ENCODE data around the gene HPS3. TPM values are rescaled to one million over a fixed set of nuclear protein-coding genes. Genes with fewer than 3 reads are reported as not detected.
"Not testable (repeated sequence)": the region's sequence is repeated elsewhere in the genome, so short reads cannot be mapped to it uniquely, and the experiment has no call there.

HPS3 gene
- total RNA-seq, 1 experiment from 2014 or later = 11.3 TPM

- H3K9me2 ChIP-seq (replicated peaks; ENCODE audit: low read length) = no peaks in the 10 kb centered on the region
- BruUV-seq (replicated peaks) = no TSS peak
- intact Hi-C loops (cut with micrococcal nuclease) = no loop called here
- H3K4me2 ChIP-seq (ENCODE audit: low read length) = no peak overlapping the region
- no peak overlapping the region for H2AFZ ChIP-seq (ENCODE audit: low read length)
- no peaks in the 10 kb centered on the region for H3K79me2 ChIP-seq (ENCODE audit: low read length)
- H3F3A ChIP-seq (ENCODE audit: low read length, unreplicated experiment) = no peaks in the 10 kb centered on the region
- POLR2A ChIA-PET (ENCODE audit: unreplicated experiment) = no interaction called here
- H3K27me3 ChIP-seq (ENCODE audit: low read length) = no peaks in the 10 kb centered on the region
- H3K9me3 ChIP-seq (ENCODE audit: low read length) = no peaks in the 10 kb centered on the region
- CTCF ChIA-PET = no interaction called here
- no peaks in the 10 kb centered on the region for H3K36me3 ChIP-seq (ENCODE audit: low read depth, low read length)
- ATAC-seq (no peak), DNase-seq (no peak)
- no peaks in the 10 kb centered on the region for H3K4me1 ChIP-seq (ENCODE audit: insufficient read depth, low read length)
- TF ChIP-seq EZH2phosphoT487 (IDR thresholded peaks at IDR 0.05; ENCODE audit: borderline replicate concordance, low read length) (no peak), EZH2 (IDR thresholded peaks at IDR 0.05; ENCODE audit: low read length, unreplicated experiment) (no peak), CTCF (conservative IDR thresholded peaks at IDR 0.05; ENCODE audit: low read depth, low read length) (no peak)
- no peaks in the 10 kb centered on the region for H4K20me1 ChIP-seq (ENCODE audit: low read length)
- no peak overlapping the region for H3K4me3 ChIP-seq (ENCODE audit: low read length)
- no peak overlapping the region for H3K27ac ChIP-seq (ENCODE audit: low read length)
- H3K9ac ChIP-seq (ENCODE audit: low read length) = no peak overlapping the region
Measured at GRCh38 chr3:149215515-149215914, 86.1 kb downstream of the HPS3 start.

GRCh38 chr3:149216193-149216869 is 86.9 kb downstream of the HPS3 start:
- no peak for ATAC-seq
- Histone ChIP-seq H3K9me3 (ENCODE audit: low read length) (no peaks in the 10 kb centered on the region), H3K4me1 (ENCODE audit: insufficient read depth, low read length) (no peaks in the 10 kb centered on the region), H3K4me2 (ENCODE audit: low read length) (no peak overlapping the region), H3K9ac (ENCODE audit: low read length) (no peak overlapping the region), H3K27me3 (ENCODE audit: low read length) (no peaks in the 10 kb centered on the region), H3K36me3 (ENCODE audit: low read depth, low read length) (no peaks in the 10 kb centered on the region), H3F3A (ENCODE audit: low read length, unreplicated experiment) (no peaks in the 10 kb centered on the region), H4K20me1 (ENCODE audit: low read length) (no peaks in the 10 kb centered on the region), H3K9me2 (replicated peaks; ENCODE audit: low read length) (no peaks in the 10 kb centered on the region), H2AFZ (ENCODE audit: low read length) (no peak overlapping the region), H3K27ac (ENCODE audit: low read length) (no peak overlapping the region), H3K4me3 (ENCODE audit: low read length) (no peak overlapping the region), H3K79me2 (ENCODE audit: low read length) (no peaks in the 10 kb centered on the region)
- no peak for TF ChIP-seq CTCF (conservative IDR thresholded peaks at IDR 0.05; ENCODE audit: low read depth, low read length)
- no peak for TF ChIP-seq EZH2phosphoT487 (IDR thresholded peaks at IDR 0.05; ENCODE audit: borderline replicate concordance, low read length)
- no peak for TF ChIP-seq EZH2 (IDR thresholded peaks at IDR 0.05; ENCODE audit: low read length, unreplicated experiment)
- POLR2A ChIA-PET (ENCODE audit: unreplicated experiment) = interaction anchor here (0.6 kb wide), 2 partner anchors 36 to 136 kb away, joined by 6 to 12 read pairs; no protein-coding TSS in a partner anchor
- intact Hi-C loops (cut with micrococcal nuclease) = no loop called here
- no peak for DNase-seq
- CTCF ChIA-PET = no interaction called here
- BruUV-seq (replicated peaks) = no TSS peak

- H3K4me1 ChIP-seq (ENCODE audit: insufficient read depth, low read length) = no peaks in the 10 kb centered on the region
- no peak overlapping the region for H2AFZ ChIP-seq (ENCODE audit: low read length)
- CTCF ChIA-PET = no interaction called here
- no peak for DNase-seq
- no TSS peak for BruUV-seq (replicated peaks)
- H3K36me3 ChIP-seq (ENCODE audit: low read depth, low read length) = no peaks in the 10 kb centered on the region
- TF ChIP-seq CTCF (conservative IDR thresholded peaks at IDR 0.05; ENCODE audit: low read depth, low read length) (no peak), EZH2phosphoT487 (IDR thresholded peaks at IDR 0.05; ENCODE audit: borderline replicate concordance, low read length) (no peak), EZH2 (IDR thresholded peaks at IDR 0.05; ENCODE audit: low read length, unreplicated experiment) (no peak)
- no peaks in the 10 kb centered on the region for H3K79me2 ChIP-seq (ENCODE audit: low read length)
- no peaks in the 10 kb centered on the region for H3K9me3 ChIP-seq (ENCODE audit: low read length)
- H3K4me2 ChIP-seq (ENCODE audit: low read length) = no peak overlapping the region
- H3K4me3 ChIP-seq (ENCODE audit: low read length) = no peak overlapping the region
- no peaks in the 10 kb centered on the region for H3K9me2 ChIP-seq (replicated peaks; ENCODE audit: low read length)
- H3K9ac ChIP-seq (ENCODE audit: low read length) = no peak overlapping the region
- no peak for ATAC-seq
- POLR2A ChIA-PET (ENCODE audit: unreplicated experiment) = no interaction called here
- intact Hi-C loops (cut with micrococcal nuclease) = no loop called here
- H3K27ac ChIP-seq (ENCODE audit: low read length) = no peak overlapping the region
- H4K20me1 ChIP-seq (ENCODE audit: low read length) = no peaks in the 10 kb centered on the region
- H3F3A ChIP-seq (ENCODE audit: low read length, unreplicated experiment) = no peaks in the 10 kb centered on the region
- no peaks in the 10 kb centered on the region for H3K27me3 ChIP-seq (ENCODE audit: low read length)
Measured at GRCh38 chr3:149217347-149217746, 87.9 kb downstream of the HPS3 start.

GRCh38 chr3:149219380-149220121 is 90.1 kb downstream of the HPS3 start:
- ATAC-seq; H3K4me1 ChIP-seq (ENCODE audit: insufficient read depth, low read length); DNase-seq; H3K9me2 ChIP-seq (replicated peaks; ENCODE audit: low read length); H3K4me3 ChIP-seq (ENCODE audit: low read length); CTCF ChIA-PET; H2AFZ ChIP-seq (ENCODE audit: low read length); H3F3A ChIP-seq (ENCODE audit: low read length, unreplicated experiment); H4K20me1 ChIP-seq (ENCODE audit: low read length); H3K79me2 ChIP-seq (ENCODE audit: low read length); H3K9me3 ChIP-seq (ENCODE audit: low read length); H3K27me3 ChIP-seq (ENCODE audit: low read length); H3K36me3 ChIP-seq (ENCODE audit: low read depth, low read length); H3K9ac ChIP-seq (ENCODE audit: low read length); H3K27ac ChIP-seq (ENCODE audit: low read length); H3K4me2 ChIP-seq (ENCODE audit: low read length); BruUV-seq (replicated peaks); POLR2A ChIA-PET (ENCODE audit: unreplicated experiment): not testable (repeated sequence)
- intact Hi-C loops (cut with micrococcal nuclease) = loop anchor here (2.0 to 5.0 kb wide), 2 partner anchors 15 to 87 kb away; no protein-coding TSS in a partner anchor

Measured in PC-3 (cell line).